Lung microvascular endothelial cell (primary cell): ENCODE data around the gene FOXC2. TPM values are rescaled to one million over a fixed set of nuclear protein-coding genes. Genes with fewer than 3 reads are reported as not detected.

Experiments
- DNase-seq, 2 donors: peaks; one replicate each; pipeline versions ENCODE4 v3.0.0 to v3.0.0-alpha.2; 2010; ENCODE audit warnings: low read depth in 2 of 2
- total RNA-seq: library from RNA; depleted of rRNA; stranded (reverse); fragments of >200 nt; gene quantifications from 2 replicates; pipeline ENCODE4 v1.2.1, GENCODE V29; 2014

FOXC2 gene
- total RNA-seq, 1 donor from 2014 or later, result 1.8 TPM

DNA sequence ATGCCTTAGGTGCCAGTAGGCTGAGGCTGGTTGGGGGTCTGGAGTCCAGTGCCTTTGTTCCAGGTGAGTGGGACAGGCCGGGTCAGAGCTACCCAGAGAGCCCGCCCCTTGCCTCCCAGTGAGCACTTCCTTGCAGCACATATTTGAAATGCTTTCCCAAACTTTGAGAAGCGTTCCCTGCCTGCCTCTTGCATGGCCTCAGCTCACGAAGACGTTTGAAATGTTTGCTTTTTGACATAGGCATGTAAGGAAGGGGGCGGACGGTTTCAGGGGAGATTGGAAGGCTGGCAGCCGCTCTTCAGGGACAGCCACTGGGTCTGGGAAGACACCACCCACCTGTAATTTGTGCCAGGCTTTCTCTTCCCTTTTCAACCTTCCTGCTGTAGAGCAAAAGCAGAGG is 6.6 kb downstream of the FOXC2 start:
- peak in 1 of 2 donors; percentile 23 for DNase-seq

DNA sequence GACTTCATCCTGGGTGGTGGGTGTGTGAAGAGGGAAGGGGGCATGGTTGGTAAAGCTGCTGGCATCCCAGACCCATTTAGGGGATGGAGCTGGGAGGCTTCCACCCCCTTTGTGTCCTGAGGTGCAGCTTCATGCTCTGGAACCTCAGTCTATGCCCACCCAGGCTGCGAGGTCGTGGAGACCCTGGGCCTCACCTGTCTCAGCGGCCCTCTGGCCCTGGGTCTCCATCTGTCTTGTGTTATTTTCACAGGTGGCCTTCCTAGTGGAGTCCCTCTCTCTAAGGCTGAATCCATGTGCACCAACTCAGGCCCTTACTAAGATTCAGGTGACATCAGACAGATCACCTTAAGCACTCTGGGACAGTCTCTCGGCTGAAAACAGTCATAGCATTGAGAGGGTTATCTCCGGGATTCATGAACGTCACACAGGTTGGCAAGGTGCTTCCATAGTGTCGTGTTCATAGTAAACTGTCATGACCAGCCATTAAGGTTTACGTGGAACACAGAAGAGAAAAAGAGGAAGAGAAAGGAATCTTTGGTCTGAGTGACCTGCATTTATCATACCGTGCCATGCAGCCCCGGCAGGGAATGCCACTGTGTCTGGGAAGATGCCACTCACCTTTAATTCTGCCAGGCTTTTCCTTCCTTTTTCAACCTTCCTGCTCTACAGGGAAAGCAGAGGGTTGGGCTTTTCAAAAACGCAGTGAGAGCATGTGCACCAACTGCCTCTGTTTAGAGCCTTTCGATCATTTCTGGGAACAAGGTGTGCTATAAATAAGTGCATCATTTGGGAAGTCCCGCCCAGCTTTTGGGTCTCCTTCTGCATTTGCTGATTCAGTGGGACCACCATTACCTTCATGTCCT is 7.2 kb downstream of the FOXC2 start:
- peak in 1 of 2 donors; percentile 21 for DNase-seq

DNA sequence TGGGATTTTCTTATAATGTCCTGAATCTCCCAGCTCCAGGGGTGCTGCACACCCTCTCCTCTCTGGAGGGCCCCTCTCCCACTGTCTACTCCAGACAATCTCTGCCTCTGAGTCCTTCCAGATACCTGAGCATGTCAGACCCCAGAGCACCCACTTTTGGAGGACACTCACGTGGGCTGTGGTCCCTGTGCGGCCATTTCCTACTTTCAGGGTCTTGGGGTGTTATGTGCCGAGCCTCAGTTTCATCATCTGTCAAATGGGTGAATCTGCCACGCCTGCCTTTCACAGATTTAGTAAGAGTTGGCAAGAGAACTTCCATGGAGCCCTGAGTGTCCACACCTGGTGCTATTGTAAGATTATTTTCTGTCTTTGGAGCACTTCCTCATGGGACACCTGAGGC is 8.0 kb downstream of the FOXC2 start:
- DNase-seq, result no peak

DNA sequence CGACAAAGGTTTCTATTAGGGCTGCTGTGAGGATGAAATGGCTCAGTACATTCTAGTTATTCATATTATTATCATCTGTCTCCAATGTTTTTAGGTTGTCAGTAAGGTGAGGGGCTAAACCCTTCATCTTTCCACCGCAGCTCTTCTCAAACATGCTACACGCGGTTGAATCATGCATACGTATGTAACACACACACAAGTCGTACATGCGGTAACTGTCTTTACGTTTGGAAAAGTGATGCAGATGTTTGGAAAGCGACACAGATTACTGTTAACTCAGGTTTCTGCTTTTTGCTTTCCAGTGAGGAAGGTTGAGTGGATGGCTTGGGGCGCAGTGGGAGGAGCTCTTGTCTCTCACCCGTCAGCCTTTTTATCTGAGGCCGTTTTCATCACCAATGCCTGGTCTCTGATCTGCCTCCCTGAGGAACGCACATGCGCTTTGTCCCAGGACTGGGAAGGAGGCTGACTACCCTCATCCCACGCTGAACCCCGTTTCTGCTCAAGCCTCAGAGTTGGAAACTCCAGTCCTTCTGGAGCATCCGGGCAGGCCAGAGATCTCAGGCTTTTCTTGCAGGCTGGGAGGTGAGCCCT is 8.6 kb downstream of the FOXC2 start:
- DNase-seq, result peak in 1 of 2 donors; percentile 49

DNA sequence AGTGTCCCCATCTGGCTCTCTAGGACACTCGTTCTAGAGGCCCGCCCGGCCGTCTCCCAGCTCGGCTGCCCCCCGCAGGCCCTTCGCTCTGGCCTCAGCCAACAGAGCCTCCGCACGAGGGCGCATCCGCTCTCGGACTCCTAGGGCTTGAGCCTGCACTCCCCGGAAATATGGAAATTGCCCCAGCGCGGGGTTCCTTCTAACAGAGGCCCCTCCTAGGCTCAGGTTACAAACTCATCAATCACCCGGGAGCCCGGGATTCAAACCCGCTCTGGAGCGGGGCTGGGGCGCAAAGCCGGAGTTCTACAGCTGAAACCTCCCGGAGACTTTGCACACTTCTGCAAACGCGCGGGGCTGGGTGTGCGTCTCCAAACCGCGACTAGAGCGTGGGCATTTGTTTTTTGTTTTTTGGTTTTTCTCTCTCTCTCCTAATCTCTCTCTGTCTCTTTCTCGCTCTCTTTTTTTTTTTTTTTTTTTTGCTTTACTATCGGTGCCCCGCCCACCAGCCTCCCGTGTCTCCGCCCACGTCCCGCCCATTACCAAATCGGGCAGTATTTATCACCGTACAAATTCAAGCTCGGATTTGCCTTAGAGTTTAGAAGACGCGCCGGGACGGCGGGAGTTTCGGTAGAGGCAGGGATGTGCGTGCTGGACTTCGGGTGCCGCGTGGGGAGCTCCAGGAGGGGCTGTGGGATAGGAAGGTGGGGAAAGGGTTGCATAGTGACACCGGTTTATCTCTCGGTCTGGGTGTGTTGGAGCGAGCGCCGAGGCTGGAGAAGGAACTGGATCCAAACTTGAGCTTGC is 9.3 kb downstream of the FOXC2 start:
- DNase-seq, result peak; percentile 90 to 91

DNA sequence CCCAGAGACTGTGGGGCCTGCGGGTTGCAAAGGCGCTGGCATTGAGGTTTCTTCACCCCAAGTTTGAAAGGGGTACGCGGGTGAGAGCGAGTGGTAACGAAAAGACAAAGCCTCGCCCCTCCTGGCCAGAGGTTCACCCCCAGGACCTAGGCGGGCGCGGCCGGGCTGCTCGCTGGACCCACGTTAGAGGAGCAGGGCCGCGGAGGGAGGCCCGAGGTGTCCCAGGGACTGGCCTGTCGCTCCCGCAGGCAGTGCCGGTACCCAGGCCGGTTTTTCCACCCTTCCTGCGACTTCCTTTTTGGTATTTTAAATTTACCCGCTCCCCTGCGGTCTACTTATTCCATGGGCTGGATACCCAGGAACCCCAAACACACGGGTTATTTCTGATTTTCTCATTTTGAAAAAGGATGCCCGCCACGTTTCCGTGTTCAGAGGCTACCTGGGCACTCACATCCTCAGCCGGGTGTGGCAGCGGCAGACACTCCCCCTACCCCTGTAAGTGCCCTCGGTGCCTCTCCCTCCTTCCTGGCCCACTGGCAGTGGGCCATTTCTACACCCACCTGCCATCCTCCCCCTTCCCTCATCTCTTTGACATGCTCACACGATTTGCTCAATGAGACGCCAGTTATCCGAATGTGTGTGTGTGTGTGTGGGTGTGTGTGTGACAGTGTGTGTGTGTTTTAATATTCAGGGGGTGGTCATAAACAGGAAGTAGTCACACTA is 10.1 kb downstream of the FOXC2 start:
- DNase-seq, result peak in 1 of 2 donors; percentile 33

DNA sequence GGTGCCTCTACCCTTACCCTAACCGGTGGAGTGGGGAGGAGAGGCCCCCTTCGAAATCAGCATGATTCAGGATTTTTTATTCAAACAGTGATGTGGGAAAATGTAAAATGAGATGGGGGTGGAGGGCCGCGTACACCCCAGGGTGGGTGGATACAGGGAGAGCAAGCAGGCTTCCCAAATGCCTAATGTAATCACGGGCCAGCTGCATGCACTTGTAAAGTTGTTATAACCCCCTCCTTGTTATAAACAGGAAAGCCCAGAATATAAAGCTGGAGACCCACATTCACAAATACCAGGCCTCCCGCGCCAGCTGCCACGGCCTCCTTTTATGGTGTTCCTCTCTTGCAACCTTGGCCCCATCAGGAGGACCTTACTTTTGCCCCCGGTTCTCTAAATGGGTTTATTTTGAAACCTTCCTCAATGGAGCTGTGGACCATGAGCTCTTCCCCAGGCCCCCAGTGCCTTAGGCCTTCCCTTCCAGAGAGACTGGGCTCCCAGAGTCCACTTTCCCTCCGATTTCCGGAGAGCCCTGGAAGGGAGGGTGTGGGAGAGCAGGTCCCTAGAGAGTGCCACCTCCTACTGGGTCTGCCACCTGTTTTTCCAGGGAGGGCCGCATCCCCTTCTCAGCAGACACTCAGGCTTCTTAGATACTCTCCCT is 10.8 kb downstream of the FOXC2 start:
- peak in 1 of 2 donors; percentile 18 for DNase-seq

DNA sequence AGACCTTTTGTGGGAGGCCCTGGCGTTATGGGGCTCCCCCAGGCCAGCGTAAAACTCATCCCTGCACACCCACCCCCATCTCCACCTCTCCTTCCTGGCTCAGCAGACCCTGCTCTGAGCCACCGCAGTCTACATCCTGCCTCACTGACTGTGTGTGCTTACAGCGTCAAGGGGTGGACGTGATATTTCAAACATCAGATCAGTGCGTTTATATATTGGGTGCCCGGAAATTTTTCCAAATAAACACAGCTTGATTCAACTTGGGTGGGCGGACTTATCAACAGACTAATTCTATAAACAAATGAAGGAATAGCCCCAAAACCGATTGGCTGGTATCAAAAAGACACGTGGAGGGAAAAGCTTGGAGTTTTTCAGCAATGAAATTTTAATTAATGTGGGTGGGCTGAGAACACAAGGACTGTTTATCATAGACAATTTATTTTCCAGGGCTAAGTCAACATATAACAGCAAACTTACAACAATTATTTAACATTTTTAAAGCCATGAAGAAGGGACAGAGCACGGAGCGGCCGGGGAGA is 11.5 kb downstream of the FOXC2 start, which contains the start of gene FOXL1:
FOXL1 (plus strand) TSS at position 489 of the 539 bp plus-strand sequence. CDS start 175 bp downstream, outside the sequence.
- DNase-seq, result peak in 1 of 2 donors; percentile 26

DNA sequence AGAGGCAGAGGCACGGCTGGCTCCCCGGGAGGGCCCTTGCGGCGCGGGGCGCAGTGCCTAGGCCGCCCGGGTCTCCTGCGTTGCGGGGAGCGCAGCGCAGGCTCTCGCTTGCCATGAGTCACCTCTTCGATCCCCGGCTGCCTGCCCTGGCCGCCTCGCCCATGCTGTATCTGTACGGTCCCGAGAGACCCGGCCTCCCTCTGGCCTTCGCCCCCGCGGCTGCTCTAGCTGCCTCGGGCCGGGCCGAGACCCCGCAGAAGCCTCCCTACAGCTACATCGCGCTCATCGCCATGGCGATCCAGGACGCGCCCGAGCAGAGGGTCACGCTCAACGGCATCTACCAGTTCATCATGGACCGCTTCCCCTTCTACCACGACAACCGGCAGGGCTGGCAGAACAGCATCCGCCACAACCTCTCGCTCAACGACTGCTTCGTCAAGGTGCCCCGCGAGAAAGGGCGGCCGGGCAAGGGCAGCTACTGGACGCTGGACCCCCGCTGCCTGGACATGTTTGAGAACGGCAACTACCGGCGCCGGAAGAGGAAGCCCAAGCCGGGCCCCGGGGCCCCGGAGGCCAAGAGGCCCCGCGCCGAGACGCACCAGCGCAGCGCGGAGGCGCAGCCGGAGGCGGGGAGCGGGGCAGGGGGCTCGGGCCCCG is 12.1 kb downstream of the FOXC2 start:
- DNase-seq, result no peak

DNA sequence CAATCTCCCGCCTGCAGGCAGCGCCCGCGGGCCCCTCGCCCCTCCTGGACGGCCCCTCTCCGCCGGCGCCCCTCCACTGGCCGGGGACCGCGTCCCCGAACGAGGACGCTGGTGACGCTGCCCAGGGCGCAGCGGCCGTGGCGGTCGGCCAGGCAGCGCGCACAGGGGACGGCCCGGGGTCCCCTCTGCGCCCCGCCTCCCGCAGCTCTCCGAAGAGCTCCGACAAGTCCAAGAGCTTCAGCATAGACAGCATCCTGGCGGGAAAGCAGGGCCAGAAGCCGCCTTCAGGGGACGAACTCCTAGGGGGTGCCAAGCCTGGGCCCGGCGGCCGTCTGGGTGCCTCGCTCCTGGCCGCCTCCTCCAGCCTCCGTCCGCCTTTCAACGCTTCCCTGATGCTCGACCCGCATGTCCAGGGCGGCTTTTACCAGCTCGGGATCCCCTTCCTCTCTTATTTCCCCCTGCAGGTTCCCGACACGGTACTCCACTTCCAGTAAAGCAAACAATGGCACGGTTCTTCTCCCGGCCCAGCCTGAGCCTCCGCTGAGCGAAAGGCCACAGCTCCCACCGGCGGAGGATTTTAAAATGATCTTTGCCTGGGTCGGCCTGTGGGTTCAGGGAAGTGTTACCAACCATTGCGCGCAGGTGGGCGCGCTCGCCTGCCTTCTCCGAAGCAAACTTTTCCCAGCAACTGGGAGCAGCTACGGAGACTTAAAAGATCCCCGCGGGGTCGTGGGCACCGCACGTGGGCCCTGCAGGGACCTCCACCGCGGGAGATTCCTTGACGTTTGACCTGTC is 12.8 kb downstream of the FOXC2 start:
- DNase-seq, result no peak

DNA sequence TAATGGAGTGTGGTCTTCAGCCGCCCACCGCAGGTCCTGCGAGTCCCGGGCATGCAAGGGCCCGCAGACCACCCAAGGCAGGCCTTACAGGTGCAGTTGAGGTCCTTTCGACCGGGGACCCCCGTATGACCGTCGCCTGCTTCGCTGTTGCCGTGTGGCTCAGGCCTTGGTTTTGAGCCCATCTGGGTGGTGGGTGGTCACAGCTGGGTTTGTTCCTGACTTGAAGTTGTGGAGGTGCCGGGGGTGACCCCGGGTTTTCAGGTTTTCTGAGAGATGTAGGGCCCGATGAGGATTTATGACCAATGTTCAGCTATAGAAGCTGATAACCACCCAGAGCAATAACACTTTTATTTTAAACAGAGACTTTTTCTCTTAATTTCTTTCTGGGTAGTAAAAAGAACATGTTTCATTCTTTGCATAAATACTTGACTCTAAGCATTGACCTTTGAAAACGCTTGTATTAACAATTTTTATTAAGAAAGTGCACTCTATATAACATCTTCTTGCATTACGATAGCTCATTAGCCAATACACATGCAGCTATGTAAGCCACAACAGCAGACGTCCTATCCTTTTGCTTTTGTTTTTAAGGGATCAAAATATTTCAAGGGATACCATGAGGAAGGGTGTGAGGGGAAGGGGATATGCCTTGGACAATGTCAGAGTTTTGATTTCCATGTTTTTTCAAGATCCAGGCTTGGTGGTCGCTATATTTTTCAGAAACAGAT is 13.6 kb downstream of the FOXC2 start:
- no peak for DNase-seq

DNA sequence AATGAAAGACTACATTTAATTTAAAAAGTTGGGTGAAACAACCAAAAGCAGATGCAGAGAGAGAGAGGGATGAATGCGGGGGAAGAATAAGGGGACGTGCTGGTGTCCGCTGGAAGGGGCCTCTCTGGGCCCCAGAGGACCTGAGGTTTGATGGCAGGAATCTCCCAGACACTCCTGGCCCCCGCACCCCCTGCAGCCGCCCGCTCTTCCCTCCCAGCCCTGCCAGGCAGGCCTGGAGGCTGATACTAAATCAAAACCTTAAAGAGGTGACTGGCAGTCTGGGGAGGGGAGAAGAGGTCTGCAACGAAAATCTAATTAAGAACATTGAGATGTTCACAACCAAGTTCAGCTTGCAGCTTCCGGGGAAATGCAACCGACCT is 14.2 kb downstream of the FOXC2 start:
- DNase-seq, result no peak

DNA sequence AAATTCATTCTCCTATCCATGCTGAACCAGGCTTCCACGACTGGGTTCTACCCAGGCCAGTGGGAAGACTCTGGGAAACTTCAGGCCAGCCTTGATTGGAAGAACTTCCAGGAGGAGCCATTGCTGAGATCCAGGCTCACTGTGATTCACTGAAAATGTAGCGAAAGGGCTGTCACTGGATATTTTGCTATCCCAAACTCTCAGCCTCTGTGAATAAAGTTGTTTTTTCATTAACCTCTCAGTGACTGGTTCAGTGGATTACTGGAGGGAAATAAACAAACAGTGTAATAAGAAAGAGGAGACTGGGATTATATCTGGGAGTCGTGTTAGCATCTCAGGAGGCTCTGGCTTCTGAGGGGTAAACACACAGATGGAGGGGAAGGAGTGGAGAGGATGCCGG is 14.8 kb downstream of the FOXC2 start:
- no peak for DNase-seq

DNA sequence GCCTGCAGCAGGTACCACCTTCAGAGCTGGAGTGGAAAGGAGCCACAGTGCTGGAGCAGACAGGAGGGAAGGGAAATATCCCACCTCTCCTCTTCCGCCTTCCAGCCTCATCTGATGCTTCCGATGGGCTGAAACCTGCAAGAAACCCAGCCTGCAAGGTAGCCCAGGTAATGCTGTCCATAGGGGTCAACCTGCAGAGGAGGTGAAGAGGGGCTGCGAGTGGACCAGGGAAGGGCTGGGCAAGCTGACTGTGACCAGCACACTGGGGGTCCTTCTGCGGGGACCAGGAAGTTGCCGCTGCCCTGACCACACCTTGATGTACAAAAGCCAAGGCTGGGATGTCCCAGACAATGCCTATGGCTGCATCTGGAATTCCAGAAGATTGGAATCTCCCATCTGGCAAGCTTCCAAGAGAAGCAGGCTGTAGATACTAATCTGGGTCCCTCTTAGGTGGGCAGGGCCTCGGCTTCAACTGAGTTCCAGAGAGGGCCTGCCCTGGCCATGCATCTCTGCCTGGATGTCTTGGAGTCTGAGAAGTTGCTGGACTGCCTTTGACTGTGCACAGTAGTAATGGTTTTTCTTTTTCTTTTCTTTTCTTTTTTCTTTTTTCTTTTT is 17.5 kb downstream of the FOXC2 start:
- DNase-seq, result peak in 1 of 2 donors; percentile 14

DNA sequence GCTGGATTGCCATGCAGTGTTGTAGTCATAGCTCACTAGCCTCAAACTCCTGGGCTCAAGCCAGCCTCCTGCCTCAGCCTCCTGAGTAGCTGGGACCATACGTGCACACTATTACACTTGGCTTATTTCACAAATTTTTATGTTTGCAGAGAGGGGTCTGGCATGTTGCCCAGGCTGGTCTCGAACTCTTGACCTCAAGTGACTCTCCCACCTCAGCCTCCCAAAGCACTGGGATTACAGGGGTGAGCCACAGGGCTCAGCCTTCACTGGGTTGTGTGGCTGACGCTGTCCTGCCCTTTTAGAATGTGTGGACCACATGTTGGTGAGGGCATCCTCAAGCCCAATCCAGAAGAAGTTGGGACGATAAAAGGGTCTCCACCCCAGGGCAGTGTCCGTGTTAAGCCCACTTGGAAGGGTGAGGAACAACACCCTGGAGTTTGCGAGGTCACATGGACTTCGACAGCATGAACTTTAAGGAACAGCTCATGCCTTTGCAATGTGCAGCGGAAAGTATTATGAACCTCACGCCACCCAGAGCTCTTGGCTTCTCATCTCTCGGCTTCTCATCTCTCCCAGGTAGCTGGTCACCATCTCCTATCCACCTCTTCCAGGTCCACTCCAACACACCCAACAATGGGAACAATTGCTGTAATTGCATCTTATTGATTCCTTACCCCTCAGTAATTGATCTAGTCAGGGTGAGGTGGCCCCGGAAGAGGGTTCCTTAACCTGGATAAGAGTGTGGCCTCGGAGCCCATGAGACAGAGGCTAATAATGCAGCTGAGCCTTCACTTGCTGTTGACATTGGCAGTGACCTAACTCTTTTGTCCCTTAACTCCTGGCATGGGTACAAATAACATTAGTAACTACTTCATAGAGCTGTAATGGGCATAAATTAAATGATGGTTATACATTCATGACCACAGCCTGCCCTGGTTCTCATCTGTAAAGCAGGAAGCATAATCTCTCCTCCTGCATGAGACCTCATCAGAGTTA is 18.4 kb downstream of the FOXC2 start:
- DNase-seq, result peak in 1 of 2 donors; percentile 31

DNA sequence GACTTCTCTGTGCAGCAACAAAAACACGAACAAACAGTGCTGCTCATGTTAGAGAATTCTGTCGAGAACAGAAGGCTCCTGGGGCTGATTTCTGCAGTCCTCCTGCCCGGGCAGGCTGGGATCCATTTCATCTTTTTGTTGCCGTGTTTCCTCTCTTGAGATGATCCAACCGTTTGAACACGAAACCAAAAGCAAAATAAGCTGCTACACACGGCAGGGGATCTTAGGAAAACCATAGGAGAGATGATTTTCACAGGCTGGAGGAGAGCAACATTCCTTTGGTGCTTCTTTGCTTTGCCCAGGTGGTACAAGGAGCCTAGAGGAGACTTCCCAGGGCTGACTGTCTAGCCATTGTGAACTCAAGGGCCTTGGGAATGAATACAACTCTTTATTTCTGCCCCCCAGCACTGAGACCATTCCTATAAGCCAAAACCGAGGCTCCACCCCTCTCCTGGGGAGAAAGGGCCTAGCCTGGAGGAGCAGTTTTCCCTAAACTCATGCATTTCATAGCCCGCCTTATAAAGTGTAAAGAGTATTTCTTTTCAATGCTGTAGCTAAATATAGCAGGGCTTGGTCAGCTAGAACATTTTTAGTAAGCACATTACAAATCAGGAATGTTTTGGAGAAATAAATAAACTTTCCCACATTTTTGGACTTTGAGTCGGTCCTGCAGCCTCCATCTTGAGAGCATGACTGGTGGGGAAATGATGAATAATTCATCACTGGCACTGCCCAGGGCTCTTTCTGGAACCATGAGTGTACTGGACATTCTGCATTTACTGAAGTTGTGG is 19.4 kb downstream of the FOXC2 start:
- peak in 1 of 2 donors; percentile 57 for DNase-seq
